GM21390 (cell line): Measurements from ENCODE around the gene EPS15.

ENCODE experiments used
- ATAC-seq: cut with Tn5 transposase; IDR thresholded peaks from one replicate; pipeline ENCODE4 v1.9.1; 2021; ENCODE audit not compliant: unreplicated experiment

EPS15 gene

GRCh38 chr1:51515982-51516648, 3.0 kb downstream of the EPS15 start:
- ATAC-seq: no peak

DNA sequence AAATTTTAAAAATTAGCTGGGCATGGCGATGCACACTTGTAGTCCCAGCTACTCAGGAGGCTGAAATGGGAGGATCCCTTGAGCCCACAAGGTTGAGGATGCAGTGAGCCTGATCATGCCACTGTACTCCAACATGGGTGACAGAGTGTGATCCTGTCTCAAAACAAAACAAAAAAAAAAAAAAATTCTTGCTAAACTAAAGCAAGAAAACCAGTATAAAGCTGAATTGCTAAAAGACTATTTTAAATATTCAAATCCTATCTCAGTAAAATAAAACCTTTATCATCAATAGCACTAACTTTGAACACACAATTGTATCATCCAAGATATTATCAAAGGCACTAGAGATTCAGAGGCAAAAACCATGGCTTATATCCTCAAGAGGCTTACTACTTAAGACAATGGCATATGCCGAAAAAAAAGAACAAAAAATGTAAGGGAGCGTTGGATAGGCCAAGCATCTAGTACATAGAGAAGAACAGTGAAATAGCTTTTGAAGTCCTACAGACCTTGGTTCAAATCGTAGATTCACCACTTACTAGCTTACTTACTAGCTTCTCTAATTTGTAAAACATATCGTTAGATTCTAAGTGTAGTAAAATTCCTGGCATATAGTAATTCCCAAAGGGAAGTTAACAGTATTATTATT, 3.6 kb downstream of the EPS15 start:
- no peak for ATAC-seq

- no peak for ATAC-seq
Measured at GRCh38 chr1:51514733-51515132, 4.3 kb downstream of the EPS15 start.

DNA sequence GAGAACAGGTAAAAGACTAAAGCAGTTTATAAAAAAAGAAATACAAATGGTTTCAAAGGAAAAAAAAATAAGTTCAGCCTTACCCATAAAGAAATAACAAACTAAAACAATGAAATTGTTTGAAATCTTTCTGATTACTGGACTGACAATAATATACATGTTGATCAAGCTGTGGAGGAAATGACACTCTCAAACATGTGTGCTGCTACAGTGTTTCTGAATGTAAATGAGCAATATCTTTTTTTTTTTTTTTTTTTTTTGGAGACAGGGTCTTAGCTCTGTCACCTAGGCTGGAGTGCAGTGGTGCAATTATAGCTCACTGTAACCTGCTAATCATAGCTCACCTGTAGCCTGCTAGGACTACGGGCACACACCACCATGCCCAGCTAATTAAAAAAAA, 6.5 kb downstream of the EPS15 start:
- ATAC-seq: no peak

- no peak for ATAC-seq
Measured at GRCh38 chr1:51512120-51512519, 6.9 kb downstream of the EPS15 start.

- ATAC-seq: no peak
Measured at GRCh38 chr1:51509773-51510172, 9.3 kb downstream of the EPS15 start.

GRCh38 chr1:51506537-51506936, 12.5 kb downstream of the EPS15 start:
- ATAC-seq: peak; percentile 42

DNA sequence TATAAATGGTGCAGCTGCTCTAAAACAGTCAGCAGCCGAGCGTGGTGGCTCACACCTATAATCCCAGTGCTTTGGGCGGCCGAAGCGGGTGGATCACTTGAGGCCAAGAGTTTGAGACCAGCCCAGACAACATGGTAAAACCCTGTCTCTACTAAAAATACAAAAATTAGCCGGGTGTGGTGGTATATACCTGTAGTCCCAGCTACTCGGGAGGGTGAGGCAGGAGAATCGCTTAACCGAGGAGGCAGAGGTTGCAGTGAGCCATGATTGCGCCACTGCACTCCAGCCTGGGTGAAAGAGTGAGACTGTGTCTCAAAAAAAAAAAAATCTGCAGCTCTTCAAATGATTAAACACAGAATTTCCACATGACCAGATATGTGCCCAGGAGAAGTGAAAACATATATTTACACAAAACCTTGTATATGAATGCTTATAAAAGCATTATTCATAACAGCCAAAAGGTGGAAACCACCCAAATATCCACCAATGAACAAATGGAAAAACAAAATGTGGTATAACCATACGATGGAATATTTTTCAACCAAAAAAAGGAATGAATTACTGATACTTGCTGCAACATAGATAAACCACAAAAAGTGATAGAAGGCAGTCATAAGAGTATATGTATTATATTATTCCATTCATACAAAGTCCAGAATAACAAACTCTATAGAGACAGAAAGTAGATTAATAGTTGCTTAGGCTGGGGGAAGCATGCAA, 14.1 kb downstream of the EPS15 start:
- peak; percentile 32 for ATAC-seq

DNA sequence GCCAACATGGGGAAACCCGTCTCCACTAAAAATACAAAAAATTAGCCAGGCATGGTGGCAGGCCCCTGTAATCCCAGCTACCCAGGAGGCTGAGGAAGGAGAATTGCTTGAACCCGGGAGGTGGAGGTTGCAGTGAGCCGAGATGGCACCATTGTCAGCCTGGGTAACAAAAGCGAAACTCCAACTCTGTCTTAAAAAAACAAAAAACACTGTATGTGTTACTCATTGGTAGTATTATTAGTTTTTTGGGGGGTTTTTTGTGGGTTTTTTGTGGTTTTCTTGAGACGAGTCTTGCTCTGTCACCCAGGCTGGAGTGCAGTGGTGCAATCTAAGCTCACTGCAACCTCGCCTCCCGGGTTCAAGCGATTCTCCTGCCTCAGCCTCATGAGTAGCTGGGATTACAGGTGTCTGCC, 17.8 kb downstream of the EPS15 start:
- peak; percentile 56 for ATAC-seq

DNA sequence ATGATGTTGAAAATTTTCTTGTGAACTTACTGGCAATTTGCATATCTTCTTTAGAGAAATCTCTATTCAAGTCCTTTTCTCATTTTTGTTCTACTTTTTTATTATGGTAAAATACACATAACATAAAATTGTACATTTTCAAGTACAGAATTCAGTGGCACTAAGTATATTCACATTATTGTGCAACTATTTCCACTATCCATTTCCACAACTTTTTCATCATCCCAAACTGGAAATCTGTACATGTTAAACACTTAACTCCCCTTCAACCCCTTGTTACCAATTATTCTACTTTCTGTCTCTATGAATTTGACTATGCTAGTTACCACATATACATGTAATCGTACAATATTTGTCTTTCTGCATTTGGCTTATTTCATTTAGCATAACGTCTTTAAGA, 19.4 kb downstream of the EPS15 start:
- ATAC-seq: no peak

- ATAC-seq: no peak
Measured at GRCh38 chr1:51498924-51499323, 20.1 kb downstream of the EPS15 start.

DNA sequence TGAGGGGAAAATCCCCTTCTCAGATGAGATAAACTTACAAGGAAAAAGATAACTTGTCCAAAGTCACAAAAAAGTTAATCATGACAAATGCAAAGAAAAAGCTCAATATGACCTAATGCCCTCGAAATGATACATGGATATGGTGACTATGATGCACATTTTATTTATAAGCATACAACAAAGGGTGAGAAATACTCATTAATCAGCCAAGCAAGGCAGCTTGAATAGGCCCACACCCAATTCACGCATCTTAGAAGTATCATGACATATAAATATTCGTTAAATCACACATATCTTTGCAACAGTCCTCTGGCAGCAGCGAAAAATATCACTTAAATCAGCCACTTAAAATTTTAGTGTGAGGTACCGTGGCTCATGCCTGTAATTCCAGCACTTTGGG, 21.7 kb downstream of the EPS15 start:
- ATAC-seq: no peak

GRCh38 chr1:51494138-51494830, 24.8 kb downstream of the EPS15 start:
- ATAC-seq: no peak

GRCh38 chr1:51491166-51491981, 27.7 kb downstream of the EPS15 start:
- ATAC-seq: peak; percentile 49

- ATAC-seq: no peak
Measured at GRCh38 chr1:51489472-51489871, 29.6 kb downstream of the EPS15 start.

GRCh38 chr1:51488372-51489050, 30.6 kb downstream of the EPS15 start:
- no peak for ATAC-seq

DNA sequence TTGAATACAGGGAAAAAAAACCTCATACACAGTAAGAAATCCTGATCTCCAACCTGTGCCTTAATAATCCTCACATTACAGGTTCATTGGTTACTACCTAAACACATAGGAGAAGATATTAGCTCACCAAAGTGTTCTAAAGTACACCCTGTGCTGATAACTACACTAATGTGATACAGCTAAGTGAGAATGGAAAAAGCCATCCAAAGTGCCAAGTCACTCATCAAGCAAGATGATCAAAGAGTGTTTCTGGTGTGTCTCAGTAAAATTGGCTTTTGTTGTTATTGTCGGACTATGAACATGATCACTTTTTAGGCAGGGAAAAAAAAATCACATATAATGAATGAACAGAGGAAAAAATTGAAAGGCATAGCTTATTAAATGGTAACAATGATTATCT, 31.4 kb downstream of the EPS15 start:
- ATAC-seq: no peak

GRCh38 chr1:51484591-51484990, 34.5 kb downstream of the EPS15 start:
- no peak for ATAC-seq

GRCh38 chr1:51482881-51483280, 36.2 kb downstream of the EPS15 start:
- ATAC-seq: no peak
